GM18517 (cell line): ENCODE data around the gene MED22.
"Not testable (repeated sequence)": the region's sequence is repeated elsewhere in the genome, so short reads cannot be mapped to it uniquely, and the experiment has no call there.

ENCODE experiments used
- ATAC-seq: cut with Tn5 transposase; IDR thresholded peaks from one replicate; pipeline ENCODE4 v1.9.1; 2021; ENCODE audit warnings: mild to moderate bottlenecking, moderate library complexity; ENCODE audit not compliant: unreplicated experiment

Gene MED22

GRCh38 chr9:133339641-133340040, 8.3 kb downstream of the MED22 start:
- ATAC-seq: no peak

- ATAC-seq: peak; percentile 76
Observed at GRCh38 chr9:133335924-133336811, 11.8 kb downstream of the MED22 start, which contains the start of gene SURF6. TSS of gene SURF6 (minus strand) at chr9:133336188. CDS start at chr9:133336132, 56 bp downstream.

- not testable (repeated sequence) for ATAC-seq
Observed at GRCh38 chr9:133334888-133335287, 13.0 kb downstream of the MED22 start.

GRCh38 chr9:133334161-133334560, 13.8 kb downstream of the MED22 start:
- no peak for ATAC-seq

GRCh38 chr9:133333566-133333965, 14.4 kb downstream of the MED22 start:
- no peak for ATAC-seq

GRCh38 chr9:133333011-133333410, 14.9 kb downstream of the MED22 start:
- no peak for ATAC-seq

- ATAC-seq: no peak
Observed at GRCh38 chr9:133332381-133332730, 15.6 kb downstream of the MED22 start.

- no peak for ATAC-seq
Observed at GRCh38 chr9:133331641-133332380, 16.1 kb downstream of the MED22 start.

GRCh38 chr9:133331221-133331620, 16.7 kb downstream of the MED22 start:
- no peak for ATAC-seq

- not testable (repeated sequence) for ATAC-seq
Observed at GRCh38 chr9:133329306-133330156, 18.4 kb downstream of the MED22 start.

GRCh38 chr9:133327834-133328484, 20.0 kb downstream of the MED22 start:
- ATAC-seq: no peak

- ATAC-seq: not testable (repeated sequence)
Observed at GRCh38 chr9:133327021-133327420, 20.9 kb downstream of the MED22 start.

GRCh38 chr9:133323991-133324703, 23.8 kb downstream of the MED22 start:
- ATAC-seq: no peak

- no peak for ATAC-seq
Observed at GRCh38 chr9:133323211-133323610, 24.7 kb downstream of the MED22 start.

- no peak for ATAC-seq
Observed at GRCh38 chr9:133322701-133323100, 25.2 kb downstream of the MED22 start.

GRCh38 chr9:133321411-133321935, 26.5 kb downstream of the MED22 start:
- no peak for ATAC-seq

- ATAC-seq: no peak
Observed at GRCh38 chr9:133320421-133320881, 27.5 kb downstream of the MED22 start.

- ATAC-seq: not testable (repeated sequence)
Observed at GRCh38 chr9:133317551-133317950, 30.4 kb downstream of the MED22 start.

GRCh38 chr9:133315997-133316396, 31.9 kb downstream of the MED22 start:
- no peak for ATAC-seq
